CD4-positive, alpha-beta T cell (primary cell): Measurements from ENCODE around the gene PRKCG. TPM values are rescaled to one million over a fixed set of nuclear protein-coding genes. Genes with fewer than 3 reads are reported as not detected.
"Not testable (repeated sequence)": the region's sequence is repeated elsewhere in the genome, so short reads cannot be mapped to it uniquely, and the experiment has no call there.

Experiments
- ATAC-seq: fragments of 200-7000 bp; cut with Tn5 transposase; one replicate; pipeline ENCODE4 v1.10.0; 2022; ENCODE audit warnings: mild to moderate bottlenecking; ENCODE audit not compliant: poor library complexity
- CTCF ChIA-PET: fragments of 350-600 bp; sonication (Branson Sonifier 250); formaldehyde crosslinking; loops from one replicate; lab custom pipeline; 2021; ENCODE audit warnings: antibody characterized with exemption, inconsistent platforms; lab: Charles Lee
- POLR2A ChIA-PET: fragments of 350-600 bp; sonication (Branson Sonifier 250); formaldehyde crosslinking; loops from one replicate; lab custom pipeline; 2021; ENCODE audit warnings: antibody characterized with exemption, inconsistent platforms; lab: Charles Lee
- DNase-seq, 14 experiments: peaks; one replicate each; pipeline ENCODE4 v3.0.0-alpha.2; 2013 to 2020; ENCODE audit warnings: mixed read lengths in 2 of 14
- H3K27ac ChIP-seq, 2 donors: one replicate each; pipeline versions ENCODE4 v1.5.1 to v1.7.0; 2013; ENCODE audit warnings: low read length in 2 of 2, low read depth in 1 of 2, mild to moderate bottlenecking in 1 of 2
- H3K27me3 ChIP-seq, 2 experiments: 1 replicate in 1 of 2; 2 replicates in 1 of 2; pipeline versions ENCODE4 v1.6.1 to v1.7.0; 2013; ENCODE audit warnings: low read length in 2 of 2, control low read depth in 1 of 2, mild to moderate bottlenecking in 1 of 2, moderate library complexity in 1 of 2; ENCODE audit not compliant: insufficient read depth in 2 of 2, control insufficient read depth in 1 of 2
- H3K36me3 ChIP-seq: one replicate; pipeline ENCODE4 v1.6.1; 2013; ENCODE audit warnings: low read length, control low read depth; ENCODE audit not compliant: insufficient read depth
- H3K4me1 ChIP-seq: one replicate; pipeline ENCODE4 v1.6.1; 2013; ENCODE audit warnings: low read length, control low read depth; ENCODE audit not compliant: insufficient read depth
- H3K4me3 ChIP-seq: one replicate; pipeline ENCODE4 v1.5.1; 2013; ENCODE audit warnings: mild to moderate bottlenecking, low read length, moderate library complexity
- H3K9me3 ChIP-seq, 2 experiments: 1 replicate in 1 of 2; 2 replicates in 1 of 2; pipeline versions ENCODE4 v1.6.1 to v1.7.0; 2013; ENCODE audit warnings: low read length in 2 of 2, mild to moderate bottlenecking in 2 of 2, control low read depth in 1 of 2, moderate library complexity in 1 of 2; ENCODE audit not compliant: control insufficient read depth in 1 of 2, insufficient read depth in 1 of 2
- H3K27ac Mint-ChIP-seq: one replicate; pipeline ENCODE4 v1.8.0; 2020; ENCODE audit warnings: mixed read lengths
- H3K27me3 Mint-ChIP-seq: one replicate; pipeline ENCODE4 v1.8.0; 2021; ENCODE audit warnings: mixed read lengths
- H3K36me3 Mint-ChIP-seq: one replicate; pipeline ENCODE4 v1.8.0; 2021; ENCODE audit warnings: low read depth, mixed read lengths
- H3K4me1 Mint-ChIP-seq: one replicate; pipeline ENCODE4 v1.8.0; 2021; ENCODE audit warnings: low read depth, mixed read lengths
- H3K4me3 Mint-ChIP-seq: one replicate; pipeline ENCODE4 v1.8.0; 2020; ENCODE audit warnings: mild to moderate bottlenecking, mixed read lengths
- H3K9me3 Mint-ChIP-seq: one replicate; pipeline ENCODE4 v1.8.0; 2020; ENCODE audit warnings: mixed read lengths
- CTCF ChIP-seq: fragments of 200-600 bp; IDR thresholded peaks from one replicate; pipeline ENCODE4 v1.8.0; 2022; ENCODE audit warnings: antibody characterized with exemption, mild to moderate bottlenecking
- intact Hi-C, 2 experiments: fragments of 100-400 bp; cut with DNase I in 1 of 2; cut with micrococcal nuclease in 1 of 2; formaldehyde crosslinking; loops; one replicate each; pipeline versions ENCODE4 v1.15.1 to v1.9.0; 2023 to 2025; cut with DNase I, micrococcal nuclease
- total RNA-seq, 174 experiments: library from RNA in 2 of 174; stranded (reverse) in 2 of 174; gene quantifications; one replicate each; pipeline ENCODE4 v1.2.3 and lab custom pipeline; 2021 to 2026

Gene PRKCG
- total RNA-seq, 2 experiments from 2014 or later: 1.5 to 1.6 TPM

DNA sequence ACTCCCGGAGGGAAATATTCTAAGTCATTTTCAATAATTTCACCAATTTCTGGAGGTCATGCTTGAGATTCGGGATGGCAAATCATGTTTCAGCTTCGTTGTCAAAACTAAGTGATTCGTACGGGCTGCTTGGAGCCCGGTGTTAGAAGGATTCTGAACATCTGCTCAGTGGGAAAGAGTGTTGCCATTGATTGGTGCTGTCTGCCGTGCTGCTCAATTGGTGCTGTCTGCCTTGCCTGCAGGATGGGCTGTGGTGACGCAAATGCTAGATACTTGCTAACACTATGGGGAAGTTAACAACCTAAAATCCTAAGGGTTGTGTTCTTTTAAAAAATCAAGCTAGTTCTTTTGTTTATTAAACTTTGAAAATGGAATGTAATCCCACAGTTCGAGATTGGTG, 63.4 kb downstream of the PRKCG start:
- H3K4me3 ChIP-seq: no peak overlapping the region
- Mint-ChIP-seq H3K27ac (no peak overlapping the region), H3K27me3 (peaks cover 68% of the 10 kb centered on the region), H3K36me3 (no peaks in the 10 kb centered on the region), H3K9me3 (no peaks in the 10 kb centered on the region), H3K4me1 (no peaks in the 10 kb centered on the region), H3K4me3 (no peak overlapping the region)
- peaks cover 26 to 38% of the 10 kb centered on the region in 2 experiments for H3K27me3 ChIP-seq
- H3K36me3 ChIP-seq: no peaks in the 10 kb centered on the region
- POLR2A ChIA-PET: no interaction called here
- ATAC-seq (no peak), DNase-seq (no peak)
- intact Hi-C loops: no loop called here
- no peak overlapping the region for H3K27ac ChIP-seq
- H3K4me1 ChIP-seq: no peaks in the 10 kb centered on the region
- CTCF ChIA-PET: no interaction called here
- no peak for TF ChIP-seq CTCF
- H3K9me3 ChIP-seq: peaks cover 0 to 26% of the 10 kb centered on the region in 2 experiments

DNA sequence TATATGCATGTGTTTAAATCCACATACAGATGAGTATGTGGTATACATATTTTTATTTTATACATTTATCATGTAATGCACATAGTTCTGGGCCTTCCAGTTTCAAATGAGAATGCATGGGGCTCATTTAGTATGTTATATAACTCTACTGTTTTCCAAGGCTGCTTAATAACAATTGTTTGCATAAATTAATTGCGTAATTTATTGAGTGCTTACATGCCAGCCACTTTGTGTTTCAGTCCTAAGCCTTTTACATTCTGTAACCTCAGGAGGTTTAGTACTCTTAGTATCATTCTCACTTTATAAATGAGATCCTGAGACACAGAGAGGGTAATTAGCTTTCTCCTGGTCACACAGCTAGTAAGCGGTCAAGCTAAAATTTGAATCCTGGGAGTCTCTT, 64.0 kb downstream of the PRKCG start:
- Histone ChIP-seq H3K27me3 (peaks cover 25 to 38% of the 10 kb centered on the region in 2 experiments), H3K36me3 (no peaks in the 10 kb centered on the region), H3K4me1 (no peaks in the 10 kb centered on the region), H3K27ac (no peak overlapping the region), H3K4me3 (no peak overlapping the region), H3K9me3 (peaks cover 0 to 26% of the 10 kb centered on the region in 2 experiments)
- H3K36me3 Mint-ChIP-seq: no peaks in the 10 kb centered on the region
- intact Hi-C loops: no loop called here
- H3K27ac Mint-ChIP-seq: no peak overlapping the region
- H3K9me3 Mint-ChIP-seq: no peaks in the 10 kb centered on the region
- H3K27me3 Mint-ChIP-seq: peaks cover 65% of the 10 kb centered on the region
- ChIA-PET POLR2A (no interaction called here), CTCF (no interaction called here)
- TF ChIP-seq CTCF: no peak
- H3K4me3 Mint-ChIP-seq: no peak overlapping the region
- H3K4me1 Mint-ChIP-seq: no peaks in the 10 kb centered on the region
- no peak for DNase-seq
- ATAC-seq: no peak

DNA sequence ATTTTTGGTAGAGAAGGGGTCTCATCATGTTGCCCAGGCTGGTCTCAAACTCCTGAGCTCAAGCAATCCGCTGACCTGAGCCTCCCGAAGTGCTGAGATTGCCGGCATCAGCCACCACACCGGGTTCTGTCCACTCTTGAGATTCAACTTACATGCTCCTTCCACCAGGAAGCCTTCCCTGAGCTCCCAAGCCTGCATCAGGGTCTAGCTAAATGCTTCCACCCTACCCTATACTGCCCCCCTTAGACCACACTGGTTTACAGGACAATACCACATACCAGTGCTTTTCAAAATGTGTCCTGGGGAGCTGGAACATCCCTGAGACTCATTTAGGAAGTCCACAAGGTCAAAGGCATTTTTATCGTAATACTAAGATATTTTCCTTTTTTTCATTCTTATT, 65.6 kb downstream of the PRKCG start:
- no peaks in the 10 kb centered on the region for H3K36me3 Mint-ChIP-seq
- H3K9me3 ChIP-seq: peaks cover 0 to 11% of the 10 kb centered on the region in 2 experiments
- intact Hi-C loops: no loop called here
- no peak overlapping the region for H3K27ac Mint-ChIP-seq
- H3K9me3 Mint-ChIP-seq: no peaks in the 10 kb centered on the region
- ATAC-seq (no peak), DNase-seq (no peak)
- no peaks in the 10 kb centered on the region for H3K4me1 ChIP-seq
- ChIA-PET POLR2A (no interaction called here), CTCF (no interaction called here)
- H3K4me3 Mint-ChIP-seq: no peak overlapping the region
- no peak overlapping the region for H3K27ac ChIP-seq
- H3K27me3 Mint-ChIP-seq: peaks cover 63% of the 10 kb centered on the region
- peaks cover 15 to 22% of the 10 kb centered on the region in 2 experiments for H3K27me3 ChIP-seq
- H3K4me1 Mint-ChIP-seq: no peaks in the 10 kb centered on the region
- TF ChIP-seq CTCF: no peak
- no peak overlapping the region for H3K4me3 ChIP-seq
- no peaks in the 10 kb centered on the region for H3K36me3 ChIP-seq

- H3K27me3 ChIP-seq: peaks cover 8 to 15% of the 10 kb centered on the region in 2 experiments
- H3K9me3 Mint-ChIP-seq, H3K4me3 ChIP-seq, H3K4me1 Mint-ChIP-seq, H3K4me1 ChIP-seq, H3K36me3 ChIP-seq, DNase-seq, H3K36me3 Mint-ChIP-seq, H3K27ac Mint-ChIP-seq, POLR2A ChIA-PET, intact Hi-C loops, ATAC-seq, H3K9me3 ChIP-seq, H3K4me3 Mint-ChIP-seq, H3K27ac ChIP-seq: not testable (repeated sequence)
- H3K27me3 Mint-ChIP-seq: peaks cover 60% of the 10 kb centered on the region
- CTCF ChIA-PET: interaction anchor here (0.7 kb wide), 1 partner anchor 30 kb away, joined by 3 read pairs; no protein-coding TSS in a partner anchor
These were observed 66.6 kb downstream of the PRKCG start for GRCh38 chr19:53948611-53949010.
